ENCODE data around the gene SLC36A1.
A peak's percentile ranks its signal among the peaks of the same experiment; 100 is the strongest.

The SLC36A1 gene

DNA sequence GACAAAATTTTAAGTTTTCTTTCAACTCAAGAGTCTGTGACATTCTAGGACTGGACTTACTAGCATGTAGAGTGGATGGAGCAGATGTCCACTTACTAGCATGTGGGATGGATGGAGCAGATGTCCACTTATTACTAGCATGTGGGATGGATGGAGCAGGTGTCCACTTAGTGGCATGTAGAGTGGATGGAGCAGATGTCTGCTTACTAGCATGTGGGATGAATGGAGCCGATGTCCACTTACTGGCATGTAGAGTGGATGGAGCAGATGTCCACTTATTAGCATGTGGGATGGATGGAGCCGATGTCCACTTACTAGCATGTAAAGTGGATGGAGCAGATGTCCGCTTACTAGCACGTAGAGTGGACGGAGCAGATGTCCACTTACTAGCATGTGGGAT lies 2.4 kb downstream of the SLC36A1 start:
- H3K4me3 ChIP-seq (ENCODE audit: low read length), result no peak overlapping the region
- DNase-seq (ENCODE audit: low read depth, low spot score), result no peak

DNA sequence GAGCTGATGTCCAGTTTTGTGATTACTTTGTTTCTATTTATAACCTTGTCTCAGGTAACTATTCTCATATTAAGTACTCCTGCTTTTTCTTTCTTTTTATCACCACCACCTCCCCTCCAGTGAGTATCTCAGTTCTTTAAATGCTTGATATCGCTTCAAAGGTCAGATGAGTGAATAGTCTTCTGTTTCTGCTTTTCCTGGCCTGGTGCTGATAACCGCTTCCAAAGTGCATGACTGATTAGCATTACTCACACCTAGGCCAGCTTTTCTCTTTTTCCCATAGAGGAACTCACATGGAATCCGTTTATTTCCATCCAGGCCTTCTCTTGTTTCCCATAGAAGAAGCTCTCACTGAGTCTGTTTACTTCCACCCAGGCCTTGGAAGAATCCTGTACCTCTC lies 3.2 kb downstream of the SLC36A1 start:
- no peak overlapping the region for H3K4me3 ChIP-seq (ENCODE audit: low read length)

DNA sequence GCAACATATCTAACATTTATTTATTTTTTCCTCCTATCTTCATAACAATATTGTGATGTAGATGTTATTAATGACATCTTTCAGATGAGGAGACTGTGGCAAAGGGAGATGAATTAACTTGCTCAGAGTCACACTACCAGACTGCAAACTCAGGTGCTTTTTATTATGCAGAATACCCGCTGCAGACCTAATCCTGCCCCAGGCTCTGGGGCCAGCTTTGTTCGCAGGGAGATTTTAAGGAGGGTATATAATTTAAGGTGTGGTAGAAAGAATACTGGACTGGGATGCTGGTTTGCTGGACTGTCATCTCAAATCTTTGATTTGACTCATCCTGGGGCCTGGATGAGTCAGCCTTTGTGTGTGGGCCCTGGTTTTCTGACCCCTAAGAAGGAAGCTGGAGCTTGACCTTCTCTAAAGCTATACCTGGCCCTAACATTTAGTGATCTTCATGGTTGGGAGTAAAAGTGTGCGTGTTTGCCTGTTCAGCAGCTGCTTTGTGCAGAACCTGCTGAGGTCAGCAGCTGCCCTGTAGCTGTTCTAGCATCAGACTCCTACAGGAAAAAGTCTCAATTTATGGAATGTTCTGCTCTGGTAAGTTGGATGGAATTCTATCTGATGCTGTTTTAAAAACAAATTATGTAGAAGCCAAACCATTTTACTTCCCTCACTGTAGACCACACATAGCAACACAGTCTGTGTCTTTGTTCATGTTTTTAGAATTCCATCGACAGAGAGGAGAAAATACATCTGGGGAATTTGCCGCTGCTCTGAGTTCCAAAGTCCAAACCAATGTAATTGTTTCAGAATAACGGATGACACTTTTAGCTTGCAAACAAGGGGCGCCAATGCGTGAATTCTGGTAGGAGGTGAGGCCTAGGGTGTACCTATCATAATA lies 4.5 kb downstream of the SLC36A1 start:
- H3K4me3 ChIP-seq (ENCODE audit: low read length), result no peak overlapping the region
- DNase-seq (ENCODE audit: low read depth, low spot score), result no peak

More for the DNA sequence above, 3.2 kb downstream of the SLC36A1 start:
- no peak for DNase-seq (ENCODE audit: low read depth, low spot score)

DNA sequence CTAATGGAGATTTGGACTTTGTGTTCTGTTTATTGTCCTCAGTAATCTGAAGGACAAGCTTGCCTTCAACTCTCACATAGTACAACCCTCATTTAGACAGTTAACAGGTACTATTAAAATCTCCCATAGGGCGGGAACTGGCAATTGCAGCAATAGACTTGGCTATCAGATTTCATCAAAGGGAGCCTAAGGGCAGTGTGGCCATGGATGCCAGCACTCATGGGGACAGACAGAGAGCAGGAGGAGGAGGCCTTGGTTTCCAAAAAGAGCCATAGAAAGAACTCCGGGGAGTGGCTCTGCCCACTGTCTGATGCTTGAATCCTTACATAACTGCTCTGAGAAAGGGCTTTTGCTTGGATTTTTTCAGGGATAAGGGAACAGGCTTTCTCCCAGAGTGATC lies 6.8 kb downstream of the SLC36A1 start:
- DNase-seq (ENCODE audit: low read depth, low spot score), result no peak
- no peak overlapping the region for H3K4me3 ChIP-seq (ENCODE audit: low read length)

DNA sequence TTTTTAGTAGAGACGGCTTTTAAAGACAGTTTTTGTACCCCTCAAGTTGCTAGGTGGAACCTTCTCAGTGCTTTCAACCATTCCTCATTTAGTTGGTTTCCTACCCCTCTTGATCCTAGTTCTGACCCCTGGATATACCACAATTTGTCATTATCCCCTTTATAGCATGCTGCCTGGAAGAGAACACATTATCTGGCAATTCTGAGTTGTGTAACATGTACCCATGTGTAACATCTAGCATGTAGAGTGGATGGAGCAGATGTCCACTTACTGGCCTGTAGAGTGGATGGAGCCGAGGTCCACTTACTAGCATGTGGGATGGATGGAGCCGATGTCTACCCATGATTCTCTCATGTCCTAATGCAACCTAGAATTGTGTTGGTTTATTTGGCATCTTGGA lies 7.5 kb downstream of the SLC36A1 start:
- DNase-seq (ENCODE audit: low read depth, low spot score), result no peak
- no peak overlapping the region for H3K4me3 ChIP-seq (ENCODE audit: low read length)

DNA sequence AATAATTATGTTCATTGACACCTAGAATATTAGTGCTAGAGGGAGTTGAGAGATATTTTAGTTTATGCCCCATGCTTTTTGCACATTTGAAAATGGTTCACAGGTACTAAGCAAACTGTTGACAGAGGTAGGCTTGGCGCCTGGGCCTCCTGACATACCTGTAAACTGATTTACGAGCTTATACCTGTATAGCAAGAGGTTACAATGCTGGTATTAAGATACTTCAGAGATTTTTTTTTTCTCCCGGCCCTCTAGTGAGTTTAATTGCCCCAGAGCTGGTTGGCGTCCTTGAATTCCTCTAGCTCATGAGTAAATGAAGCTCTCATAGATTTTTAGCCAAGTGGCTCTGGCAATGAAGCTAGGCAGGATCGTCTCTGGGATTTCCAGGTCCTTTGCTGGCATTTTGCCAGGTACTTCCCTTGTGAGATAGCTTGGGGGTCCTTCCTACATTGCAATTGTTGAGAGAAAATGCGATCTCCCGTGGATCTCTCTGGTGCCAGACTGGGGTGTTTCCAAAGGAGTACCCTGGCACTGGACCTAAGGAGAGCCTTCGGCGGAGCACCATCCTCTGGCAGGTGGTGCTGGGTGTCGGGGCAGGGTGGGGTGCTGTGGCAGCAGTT lies 9.0 kb downstream of the SLC36A1 start:
- H3K4me3 ChIP-seq (ENCODE audit: low read length), result no peak overlapping the region
- DNase-seq (ENCODE audit: low read depth, low spot score), result no peak

DNA sequence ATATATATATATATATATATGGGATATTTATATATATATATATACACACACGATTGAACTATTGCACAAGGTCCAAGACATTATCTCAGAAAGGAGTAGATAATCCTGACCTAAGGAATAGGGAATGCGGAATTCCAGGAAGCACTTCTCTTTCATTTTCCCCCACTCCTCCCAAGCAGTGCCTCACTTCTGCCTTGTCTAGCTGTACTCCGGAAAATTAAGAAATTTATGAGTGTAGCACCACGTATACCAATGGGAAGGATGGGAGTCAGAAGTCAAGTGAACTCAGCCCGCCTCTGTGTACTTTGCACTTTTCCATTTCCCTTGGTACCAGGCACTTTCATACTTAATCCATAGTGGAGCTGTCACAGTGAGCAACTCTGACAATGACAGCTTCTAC lies 10.9 kb downstream of the SLC36A1 start:
- DNase-seq (ENCODE audit: low read depth, low spot score), result no peak
- no peak overlapping the region for H3K4me3 ChIP-seq (ENCODE audit: low read length)

DNA sequence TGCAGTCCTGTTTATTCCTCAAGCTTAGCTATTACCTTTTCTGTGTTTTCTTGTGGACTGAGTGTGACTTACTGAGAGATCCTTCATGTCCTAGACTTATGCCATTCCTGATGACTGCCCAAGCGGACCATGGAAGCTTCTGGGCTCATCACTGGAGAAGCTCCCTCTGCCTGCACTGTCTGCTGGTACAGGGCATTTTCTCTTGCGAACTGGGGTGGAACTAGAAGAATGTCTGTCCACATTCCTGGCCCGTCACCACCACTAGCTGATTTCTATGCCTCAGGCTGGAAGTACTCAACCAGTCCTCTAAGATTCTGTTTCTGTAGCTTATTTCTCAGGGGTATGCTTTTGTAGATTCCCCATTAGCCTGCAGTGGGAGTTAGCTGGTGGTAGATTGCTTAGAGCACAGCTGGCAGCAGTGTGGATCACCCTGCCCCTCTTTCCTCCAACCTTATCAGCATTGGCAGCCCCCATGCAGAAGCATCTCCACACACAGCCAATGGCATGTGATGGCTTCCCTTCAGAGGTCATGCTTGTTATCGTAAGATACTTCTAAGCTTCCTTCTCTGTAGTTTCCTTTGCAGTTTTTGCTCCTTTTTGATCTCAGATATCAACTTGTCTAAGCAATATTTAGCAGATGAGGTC lies 12.4 kb downstream of the SLC36A1 start:
- no peak for DNase-seq (ENCODE audit: low read depth, low spot score)

DNA sequence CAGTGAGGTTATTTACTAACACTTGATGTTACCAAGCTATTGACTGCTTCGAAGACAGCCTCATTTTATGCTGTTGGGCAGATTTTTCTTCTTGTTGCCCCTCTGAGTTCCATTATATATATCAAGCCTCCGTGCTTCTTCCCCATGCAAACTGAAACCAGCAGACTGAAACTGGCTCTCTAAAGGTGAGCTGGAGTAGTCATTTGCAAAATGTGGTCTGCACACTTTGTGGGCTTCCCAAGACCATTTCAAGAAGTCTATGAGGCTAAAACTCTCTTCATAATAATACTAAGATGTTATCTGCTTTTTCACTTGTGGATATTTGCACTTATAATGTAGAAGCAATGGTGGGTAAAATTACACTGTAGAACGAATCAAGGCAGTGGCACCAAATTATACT lies 13.9 kb downstream of the SLC36A1 start:
- H3K4me3 ChIP-seq (ENCODE audit: low read length), result no peak overlapping the region
- no peak for DNase-seq (ENCODE audit: low read depth, low spot score)

More for the DNA sequence above, 12.4 kb downstream of the SLC36A1 start:
- H3K4me3 ChIP-seq (ENCODE audit: low read length), result no peak overlapping the region

DNA sequence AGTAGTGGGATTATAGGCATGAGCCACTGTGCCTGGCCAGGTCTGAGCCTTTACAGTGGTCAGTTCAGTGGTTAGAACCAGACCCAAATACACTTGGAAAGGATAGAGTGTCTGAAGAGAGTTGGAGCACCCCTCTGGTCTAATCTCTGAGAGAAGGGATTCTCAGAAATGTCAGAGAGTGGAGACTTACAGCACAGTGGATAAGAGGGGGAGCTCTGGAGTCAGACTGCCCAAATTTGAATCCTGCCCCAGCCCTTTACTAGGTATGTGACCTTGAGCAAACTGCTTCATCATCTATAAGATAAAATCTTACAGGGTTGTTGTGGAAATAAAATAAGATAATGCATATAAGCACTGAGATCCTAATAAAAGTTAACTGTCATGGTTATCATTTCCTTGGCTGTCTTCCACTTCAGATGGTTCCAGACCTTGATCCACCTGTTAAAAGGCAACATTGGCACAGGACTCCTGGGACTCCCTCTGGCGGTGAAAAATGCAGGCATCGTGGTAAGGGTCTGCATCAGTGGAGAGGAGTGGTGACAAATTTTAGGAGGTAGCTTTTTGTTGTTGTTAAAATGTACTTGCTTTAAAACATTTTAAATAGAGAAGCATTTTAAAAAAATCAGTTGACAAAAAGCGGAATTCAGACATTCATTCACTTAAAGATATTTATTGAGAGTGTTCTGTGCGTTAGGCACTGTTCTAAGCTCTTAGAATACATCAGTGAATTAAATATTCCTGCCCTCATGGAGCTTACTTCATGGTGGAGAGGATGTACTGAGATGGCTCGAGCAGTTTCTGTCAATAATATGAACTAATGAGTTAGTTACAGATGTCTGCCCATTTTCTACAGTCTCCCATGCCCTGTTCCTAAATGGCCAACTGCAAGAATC lies 16.0 kb downstream of the SLC36A1 start:
- DNase-seq (ENCODE audit: low read depth, low spot score), result peak; percentile 5
- no peak overlapping the region for H3K4me3 ChIP-seq (ENCODE audit: low read length)

DNA sequence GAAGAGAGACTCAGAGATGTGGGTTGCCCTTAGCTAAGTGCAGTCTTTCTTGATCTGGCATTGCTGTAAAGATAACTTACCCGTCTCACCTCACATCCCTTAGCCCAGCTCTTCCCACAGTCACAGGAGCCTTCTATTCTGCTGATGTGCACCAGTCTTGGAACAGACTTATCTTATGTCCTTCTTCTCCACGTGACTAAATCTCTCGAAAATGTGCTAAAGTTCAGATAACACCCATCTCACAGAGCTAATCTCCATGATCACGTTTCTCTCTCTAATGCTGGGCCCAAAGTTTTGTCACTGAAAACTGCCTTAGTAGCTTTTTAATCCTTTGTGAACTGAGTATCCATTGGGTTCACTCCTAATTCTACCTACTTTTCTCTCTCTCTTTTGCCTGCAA lies 16.7 kb downstream of the SLC36A1 start:
- H3K4me3 ChIP-seq (ENCODE audit: low read length), result no peak overlapping the region
- no peak for DNase-seq (ENCODE audit: low read depth, low spot score)

DNA sequence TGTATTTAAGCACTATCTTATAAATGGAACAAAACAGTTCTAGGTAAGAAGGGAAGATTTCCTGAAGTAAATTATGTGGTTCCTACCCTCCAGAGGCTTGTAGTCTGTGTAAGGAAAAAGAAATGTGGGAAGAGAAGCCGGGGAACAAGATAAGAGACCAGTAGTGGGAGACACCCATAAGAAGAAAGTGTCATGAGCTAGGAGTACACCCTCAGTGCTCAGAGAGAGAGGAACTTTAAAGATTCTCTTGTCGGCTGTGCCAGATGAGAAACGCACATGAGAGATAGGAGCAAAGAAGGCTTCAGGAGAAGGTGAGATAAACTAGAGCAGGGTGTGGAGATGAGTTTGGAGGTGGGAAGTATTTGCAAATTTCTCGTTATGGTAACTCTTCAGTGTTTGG lies 18.1 kb downstream of the SLC36A1 start:
- H3K4me3 ChIP-seq (ENCODE audit: low read length), result no peak overlapping the region
- DNase-seq (ENCODE audit: low read depth, low spot score), result no peak

DNA sequence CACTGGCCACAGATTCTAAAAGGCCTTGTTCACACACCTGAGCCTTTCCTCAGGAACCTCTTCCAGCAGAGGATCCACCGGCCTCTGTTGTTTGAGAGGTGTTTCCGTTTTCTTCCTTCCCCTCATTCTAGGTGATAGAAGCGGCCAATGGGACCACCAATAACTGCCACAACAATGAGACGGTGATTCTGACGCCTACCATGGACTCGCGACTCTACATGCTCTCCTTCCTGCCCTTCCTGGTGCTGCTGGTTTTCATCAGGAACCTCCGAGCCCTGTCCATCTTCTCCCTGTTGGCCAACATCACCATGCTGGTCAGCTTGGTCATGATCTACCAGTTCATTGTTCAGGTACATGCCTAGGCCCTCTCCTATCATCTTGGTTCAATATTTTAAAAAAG lies 20.2 kb downstream of the SLC36A1 start:
- no peak for DNase-seq (ENCODE audit: low read depth, low spot score)
- no peak overlapping the region for H3K4me3 ChIP-seq (ENCODE audit: low read length)

DNA sequence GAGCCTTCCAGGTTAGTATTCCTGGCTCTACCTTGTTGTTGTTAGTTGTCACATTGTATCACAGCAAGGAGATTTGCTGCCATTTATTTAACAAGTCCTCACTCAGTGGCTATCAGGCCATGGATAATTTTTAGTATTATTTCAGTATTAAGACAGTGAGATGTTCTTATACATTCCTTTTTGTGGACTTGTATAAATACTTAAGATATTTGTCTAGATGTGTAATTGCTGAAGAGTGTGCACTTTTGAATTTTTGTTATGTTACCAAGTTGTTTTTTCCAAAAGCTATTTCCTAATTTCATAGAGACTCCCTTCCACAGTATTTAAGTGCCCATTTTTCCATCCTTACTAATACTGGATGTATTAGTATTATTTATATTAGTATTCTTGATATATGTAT lies 22.0 kb downstream of the SLC36A1 start:
- no peak overlapping the region for H3K4me3 ChIP-seq (ENCODE audit: low read length)
- DNase-seq (ENCODE audit: low read depth, low spot score), result no peak

DNA sequence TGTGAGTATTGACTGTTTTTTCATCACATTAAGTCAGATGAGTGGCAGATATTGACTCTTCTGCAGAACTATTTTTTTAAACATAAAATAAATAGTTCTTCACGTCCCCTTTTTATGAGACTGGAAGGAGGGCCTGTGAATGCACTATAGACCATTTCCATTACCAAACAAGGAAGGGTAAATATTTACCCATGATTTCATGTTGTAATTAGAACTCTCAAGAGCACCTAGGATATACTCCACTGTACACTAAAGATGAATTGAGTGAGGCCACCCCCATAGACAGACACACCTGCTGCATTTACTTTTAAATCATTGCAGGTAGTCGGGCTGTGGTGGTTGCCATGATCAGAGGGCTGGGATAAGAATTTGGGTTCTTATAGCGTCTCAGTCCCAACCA lies 22.6 kb downstream of the SLC36A1 start:
- H3K4me3 ChIP-seq (ENCODE audit: low read length), result no peak overlapping the region
- no peak for DNase-seq (ENCODE audit: low read depth, low spot score)

DNA sequence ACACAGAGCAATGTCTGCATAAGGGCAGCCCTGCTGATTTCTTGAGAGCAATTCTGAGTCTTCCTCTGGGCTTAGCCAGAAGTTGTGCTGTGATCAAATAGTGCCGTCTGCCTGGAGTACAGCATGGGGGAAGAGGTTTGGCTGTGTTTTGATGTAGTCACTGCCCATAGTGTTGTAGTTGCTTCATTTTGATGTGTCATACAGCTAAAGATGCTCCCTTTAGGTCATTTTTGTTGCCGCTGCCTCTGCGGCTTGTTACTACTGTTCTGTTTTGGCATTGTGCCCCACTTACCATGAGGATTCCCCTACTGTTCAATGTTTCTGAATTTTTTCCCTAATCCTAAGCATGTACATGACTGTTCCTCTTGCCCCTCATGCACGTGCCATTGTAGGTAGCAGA lies 23.0 kb downstream of the SLC36A1 start:
- no peak for DNase-seq (ENCODE audit: low read depth, low spot score)
- no peak overlapping the region for H3K4me3 ChIP-seq (ENCODE audit: low read length)

DNA sequence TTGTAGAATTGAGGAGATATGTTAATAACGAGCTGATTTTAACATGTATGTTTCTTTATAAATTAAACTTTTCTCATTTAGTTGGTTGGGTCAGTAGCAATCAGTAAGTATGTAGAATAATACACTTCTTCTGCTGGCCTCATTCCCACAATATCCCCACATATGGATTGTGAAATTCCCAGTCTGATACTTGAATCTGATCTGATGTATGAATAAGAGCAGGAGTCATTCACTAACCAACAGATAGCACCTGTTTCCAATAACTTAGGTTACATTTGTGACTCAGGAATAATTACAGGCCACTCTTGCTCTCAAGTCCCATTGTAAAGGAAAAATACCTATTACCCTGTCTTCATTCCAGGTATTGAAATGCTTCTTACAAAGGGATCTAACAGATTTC lies 23.9 kb downstream of the SLC36A1 start:
- DNase-seq (ENCODE audit: low read depth, low spot score), result no peak
- H3K4me3 ChIP-seq (ENCODE audit: low read length), result no peak overlapping the region

DNA sequence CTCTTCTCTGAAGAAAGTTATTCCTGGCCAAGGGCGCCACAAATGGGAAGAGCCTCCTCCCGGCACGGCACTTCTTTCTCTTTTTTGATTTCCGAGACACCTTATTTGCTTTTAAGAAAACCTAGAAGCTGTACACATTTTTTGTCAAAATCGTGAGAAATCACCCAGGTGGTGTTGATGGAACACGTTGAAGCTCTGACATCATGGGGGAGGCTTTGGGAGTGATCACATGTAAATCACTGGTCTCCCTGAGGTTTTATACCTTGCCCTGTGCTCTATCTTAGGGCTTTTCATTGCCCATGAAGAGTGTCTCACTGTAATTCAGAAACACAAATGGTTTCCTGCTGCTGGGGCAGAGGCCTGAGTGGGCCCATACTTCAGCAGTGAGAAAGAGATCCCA lies 27.4 kb downstream of the SLC36A1 start:
- DNase-seq (ENCODE audit: low read depth, low spot score), result no peak
- H3K4me3 ChIP-seq (ENCODE audit: low read length), result no peak overlapping the region

DNA sequence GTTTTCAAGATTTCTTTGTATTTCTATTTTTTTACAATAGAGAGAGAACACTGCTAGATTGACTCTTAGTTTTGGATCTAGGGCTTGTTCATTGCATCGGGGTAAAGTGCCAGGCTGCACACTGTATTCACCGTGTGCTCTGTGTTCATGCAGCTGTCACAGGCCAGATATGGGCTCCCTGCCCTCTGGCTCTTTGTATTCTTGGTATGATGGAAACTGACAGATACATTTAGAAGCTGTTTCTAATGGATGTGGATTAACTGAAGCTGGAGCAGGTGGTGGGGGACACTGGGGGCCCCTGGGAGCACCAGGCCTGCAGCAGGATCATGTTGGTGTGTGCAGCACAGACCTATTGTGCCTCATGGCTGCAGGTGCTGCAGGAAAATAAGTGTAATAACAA lies 28.0 kb downstream of the SLC36A1 start:
- DNase-seq (ENCODE audit: low read depth, low spot score), result no peak
- no peak overlapping the region for H3K4me3 ChIP-seq (ENCODE audit: low read length)
